Measurements from ENCODE around the gene CPVL.

DNA sequence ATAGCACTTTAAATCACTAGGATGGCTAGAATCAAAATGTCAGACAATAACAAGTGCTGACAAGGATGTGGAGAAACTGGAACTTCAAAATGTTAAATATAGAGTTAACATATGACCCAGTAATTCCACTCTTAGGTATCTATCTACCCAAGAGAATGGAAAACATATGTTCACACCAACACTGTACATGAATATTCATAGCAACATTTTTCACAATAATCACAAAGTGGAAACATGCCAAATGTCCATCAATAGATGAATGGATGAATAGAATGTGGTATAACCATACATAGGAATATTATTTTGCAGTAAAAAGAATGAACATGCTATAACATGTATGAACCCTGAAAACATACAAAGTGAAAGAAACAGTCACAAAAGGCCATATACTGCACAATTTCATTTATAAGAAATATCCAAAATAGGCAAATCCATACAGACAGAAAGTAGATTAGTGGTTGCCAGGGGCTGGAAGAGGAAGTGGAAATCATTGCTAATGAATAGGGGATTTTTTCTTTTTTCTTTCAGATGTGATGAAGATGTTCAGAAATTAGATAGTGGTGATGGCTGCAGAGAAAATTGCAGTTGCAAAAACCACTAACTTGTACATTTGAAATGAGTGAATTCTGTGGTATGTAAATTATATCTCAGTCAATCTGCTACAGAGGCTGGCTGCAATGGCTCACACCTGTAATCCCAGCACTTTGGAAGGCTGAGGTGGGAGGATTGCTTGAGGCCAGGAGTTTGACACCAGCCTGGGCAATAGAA lies 93.0 kb downstream of the CPVL start:
- no peak for TF ChIP-seq POLR2AphosphoS5 (IDR thresholded peaks at IDR 0.05)
- TF ChIP-seq CTCF (IDR thresholded peaks at IDR 0.05 in 8 of 11, conservative IDR thresholded peaks at IDR 0.05 in 3 of 11), result no peak
